ENCODE data around the gene PARP9. TPM values are rescaled to one million over a fixed set of nuclear protein-coding genes. Genes with fewer than 3 reads are reported as not detected.
A peak's percentile ranks its signal among the peaks of the same experiment; 100 is the strongest.

Gene PARP9
- total and polyA plus RNA-seq, 2 of the 13 experiments (the other 11 are each of a cell fraction or from before 2014, with no cell fraction given): 6.5 to 10.6 TPM

GRCh38 chr3:122564155-122564912 lies at the start of gene PARP9, which contains the start of gene DTX3L (continued):
- TF ChIP-seq ZNF550 (CRISPR knock-in tag; IDR thresholded peaks at IDR 0.05; ENCODE audit: borderline replicate concordance) (no peak), ZNF235 (CRISPR knock-in tag; IDR thresholded peaks at IDR 0.05; ENCODE audit: borderline replicate concordance) (no peak; the same call in 1 of the 2 replicates), ZNF720 (CRISPR knock-in tag; IDR thresholded peaks at IDR 0.05) (no peak), XBP1 (CRISPR knock-in tag; IDR thresholded peaks at IDR 0.05) (0 out of 2 replicates have a peak, but pooled peaks have one; percentile 34), ZNF773 (CRISPR knock-in tag; IDR thresholded peaks at IDR 0.05; ENCODE audit: borderline replicate concordance) (no peak), BRCA1 (CRISPR knock-in tag; IDR thresholded peaks at IDR 0.05) (no peak), RFX1 (IDR thresholded peaks at IDR 0.05) (no peak), ZBTB3 (CRISPR knock-in tag; IDR thresholded peaks at IDR 0.05; ENCODE audit: borderline replicate concordance, low read depth) (peak; percentile 26; the same call in 1 of the 2 replicates), FOXP1 (IDR thresholded peaks at IDR 0.05) (no peak), FOXP1 (CRISPR knock-in tag; IDR thresholded peaks at IDR 0.05) (no peak), SAFB2 (CRISPR knock-in tag; IDR thresholded peaks at IDR 0.05; ENCODE audit: borderline replicate concordance, low read depth) (no peak), NFKB2 (CRISPR knock-in tag; IDR thresholded peaks at IDR 0.05; ENCODE audit: borderline replicate concordance) (peak; percentile 90; the same call in 1 of the 2 replicates), ZBTB26 (CRISPR knock-in tag; IDR thresholded peaks at IDR 0.05; ENCODE audit: borderline replicate concordance) (peak; percentile 78; the same call in 1 of the 2 replicates), PRPF4 (IDR thresholded peaks at IDR 0.05; ENCODE audit: low read depth, low read length, poor library complexity, severe bottlenecking) (no peak), POLR2AphosphoS2 (IDR thresholded peaks at IDR 0.05; ENCODE audit: low read depth, low read length) (no peak), ZNF441 (CRISPR knock-in tag; IDR thresholded peaks at IDR 0.05; ENCODE audit: borderline replicate concordance) (peak; percentile 26; the same call in 1 of the 2 replicates), ZNF709 (CRISPR knock-in tag; IDR thresholded peaks at IDR 0.05) (peak; percentile 91), HHEX (CRISPR knock-in tag; IDR thresholded peaks at IDR 0.05) (no peak), HDAC1 (CRISPR knock-in tag; IDR thresholded peaks at IDR 0.05) (peak; percentile 60; the same call in 1 of the 2 replicates), ATF6 (CRISPR knock-in tag; conservative IDR thresholded peaks at IDR 0.05) (no peak), ZNF724P (CRISPR knock-in tag; IDR thresholded peaks at IDR 0.05; ENCODE audit: borderline replicate concordance) (0 out of 2 replicates have a peak, but pooled peaks have one; percentile 42), ZNF616 (CRISPR knock-in tag; IDR thresholded peaks at IDR 0.05; ENCODE audit: low read depth) (peak; percentile 87; the same call in 1 of the 2 replicates), E2F1 (CRISPR knock-in tag; IDR thresholded peaks at IDR 0.05) (peak; percentile 83), KLF13 (CRISPR knock-in tag; IDR thresholded peaks at IDR 0.05) (peak; percentile 49; the same call in 1 of the 2 replicates), HDAC2 (CRISPR knock-in tag; IDR thresholded peaks at IDR 0.05) (peak; percentile 68), POGZ (CRISPR knock-in tag; IDR thresholded peaks at IDR 0.05) (peak; percentile 82)
